Ascending aorta (tissue), 2 donors: ENCODE data around the gene KLHL22. TPM values are rescaled to one million over a fixed set of nuclear protein-coding genes. Genes with fewer than 3 reads are reported as not detected.

Experiments used
- DNase-seq, 2 donors: peaks; one replicate each; pipeline ENCODE4 v3.0.0-alpha.2; 2019; ENCODE audit warnings: low spot score in 2 of 2
- H3K27ac ChIP-seq, 2 donors: fragments of 200-600 bp; sonication (generic); one replicate each; pipeline ENCODE4 v1.5.1; 2016 to 2017; ENCODE audit warnings: mild to moderate bottlenecking in 1 of 2
- H3K27me3 ChIP-seq: fragments of 200-600 bp; sonication (generic); one replicate; pipeline ENCODE4 v1.5.1; 2017
- H3K36me3 ChIP-seq, 2 donors: fragments of 200-600 bp; sonication (generic); one replicate each; pipeline ENCODE4 v1.5.1; 2016
- H3K4me1 ChIP-seq, 2 donors: fragments of 200-600 bp; sonication (generic); one replicate each; pipeline ENCODE4 v1.5.1; 2016 to 2017; ENCODE audit warnings: mild to moderate bottlenecking in 1 of 2
- H3K4me3 ChIP-seq, 2 donors: fragments of 200-600 bp; sonication (generic); one replicate each; pipeline ENCODE4 v1.5.1; 2016 to 2017; ENCODE audit warnings: mild to moderate bottlenecking in 1 of 2
- H3K9me3 ChIP-seq, 2 donors: fragments of 200-600 bp; sonication (generic); one replicate each; pipeline ENCODE4 v1.5.1; 2016
- intact Hi-C: fragments of 100-400 bp; cut with DNase I; formaldehyde crosslinking; loops from one replicate; pipeline ENCODE4 v1.15.1; 2023
- total RNA-seq: library from RNA; depleted of rRNA; stranded (reverse); fragments of >200 nt; gene quantifications from one replicate; pipeline ENCODE4 v1.1.0, GENCODE V29; 2016
- TF ChIP-seq, protein P1 (sequence below), 3 experiments: fragments of 200-600 bp in 2 of 3; fragments of 450-650 bp in 1 of 3; sonication (generic) in 2 of 3; IDR thresholded peaks; one replicate each; pipeline ENCODE4 v1.5.1; 2016 to 2019; ENCODE audit warnings: antibody characterized with exemption in 3 of 3, mild to moderate bottlenecking in 1 of 3, moderate library complexity in 1 of 3

The KLHL22 gene
- total RNA-seq, 1 donor from 2014 or later, result 63.8 TPM

DNA sequence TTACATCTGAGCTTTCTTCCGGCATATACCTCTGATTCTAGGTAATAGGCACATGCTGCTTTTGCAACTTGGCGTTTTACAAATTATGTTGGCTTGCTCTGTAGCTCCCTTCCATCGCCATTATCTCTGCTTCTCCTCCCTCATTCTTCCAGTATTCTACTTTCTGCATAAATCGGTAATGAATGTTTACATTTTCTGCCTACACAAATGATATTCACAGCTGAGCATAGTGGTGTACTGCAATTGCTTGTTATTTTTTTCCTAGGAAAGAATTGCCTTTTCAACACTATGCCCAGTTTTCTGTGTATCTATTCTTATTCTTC is 30.7 kb upstream of the KLHL22 start:
- peaks cover 9 to 14% of the 10 kb centered on the region in 2 donors for H3K36me3 ChIP-seq
- no peak for DNase-seq
- no peak overlapping the region for H3K4me3 ChIP-seq
- H3K27ac ChIP-seq, result no peak overlapping the region
- intact Hi-C loops, result no loop called here
- peaks cover 20 to 36% of the 10 kb centered on the region in 2 donors for H3K4me1 ChIP-seq
- no peaks in the 10 kb centered on the region for H3K27me3 ChIP-seq
- no peaks in the 10 kb centered on the region for H3K9me3 ChIP-seq
- TF ChIP-seq, protein P1, sequence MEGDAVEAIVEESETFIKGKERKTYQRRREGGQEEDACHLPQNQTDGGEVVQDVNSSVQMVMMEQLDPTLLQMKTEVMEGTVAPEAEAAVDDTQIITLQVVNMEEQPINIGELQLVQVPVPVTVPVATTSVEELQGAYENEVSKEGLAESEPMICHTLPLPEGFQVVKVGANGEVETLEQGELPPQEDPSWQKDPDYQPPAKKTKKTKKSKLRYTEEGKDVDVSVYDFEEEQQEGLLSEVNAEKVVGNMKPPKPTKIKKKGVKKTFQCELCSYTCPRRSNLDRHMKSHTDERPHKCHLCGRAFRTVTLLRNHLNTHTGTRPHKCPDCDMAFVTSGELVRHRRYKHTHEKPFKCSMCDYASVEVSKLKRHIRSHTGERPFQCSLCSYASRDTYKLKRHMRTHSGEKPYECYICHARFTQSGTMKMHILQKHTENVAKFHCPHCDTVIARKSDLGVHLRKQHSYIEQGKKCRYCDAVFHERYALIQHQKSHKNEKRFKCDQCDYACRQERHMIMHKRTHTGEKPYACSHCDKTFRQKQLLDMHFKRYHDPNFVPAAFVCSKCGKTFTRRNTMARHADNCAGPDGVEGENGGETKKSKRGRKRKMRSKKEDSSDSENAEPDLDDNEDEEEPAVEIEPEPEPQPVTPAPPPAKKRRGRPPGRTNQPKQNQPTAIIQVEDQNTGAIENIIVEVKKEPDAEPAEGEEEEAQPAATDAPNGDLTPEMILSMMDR (IDR thresholded peaks at IDR 0.05), result no peak

DNA sequence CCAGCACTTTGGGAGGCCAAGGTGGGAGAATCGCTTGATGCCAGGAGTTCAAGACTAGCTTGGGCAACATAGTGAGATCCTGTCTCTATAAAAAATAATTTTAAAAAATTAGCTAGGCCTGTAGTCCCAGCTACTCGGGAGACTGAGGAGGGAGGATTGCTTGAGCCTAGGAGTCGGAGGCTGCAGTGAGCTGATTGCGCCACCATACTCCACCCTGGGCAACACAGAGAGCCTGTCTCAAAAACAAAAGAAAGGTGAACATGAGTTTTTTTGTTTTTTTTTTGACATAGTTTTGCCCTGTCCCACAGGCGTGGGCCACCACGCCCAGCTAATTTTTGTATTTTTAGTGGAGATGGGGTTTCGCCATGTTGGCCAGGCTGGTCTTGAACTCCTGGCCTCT is 29.5 kb upstream of the KLHL22 start:
- TF ChIP-seq, protein P1 (IDR thresholded peaks at IDR 0.05), result no peak
- peaks cover 9 to 24% of the 10 kb centered on the region in 2 donors for H3K4me1 ChIP-seq
- peak overlapping the region in 1 of 2 donors; percentile 38 for H3K27ac ChIP-seq
- no peaks in the 10 kb centered on the region for H3K27me3 ChIP-seq
- no peak for DNase-seq
- intact Hi-C loops, result no loop called here
- peaks cover 18 to 21% of the 10 kb centered on the region in 2 donors for H3K36me3 ChIP-seq
- H3K4me3 ChIP-seq, result no peak overlapping the region
- H3K9me3 ChIP-seq, result no peaks in the 10 kb centered on the region

DNA sequence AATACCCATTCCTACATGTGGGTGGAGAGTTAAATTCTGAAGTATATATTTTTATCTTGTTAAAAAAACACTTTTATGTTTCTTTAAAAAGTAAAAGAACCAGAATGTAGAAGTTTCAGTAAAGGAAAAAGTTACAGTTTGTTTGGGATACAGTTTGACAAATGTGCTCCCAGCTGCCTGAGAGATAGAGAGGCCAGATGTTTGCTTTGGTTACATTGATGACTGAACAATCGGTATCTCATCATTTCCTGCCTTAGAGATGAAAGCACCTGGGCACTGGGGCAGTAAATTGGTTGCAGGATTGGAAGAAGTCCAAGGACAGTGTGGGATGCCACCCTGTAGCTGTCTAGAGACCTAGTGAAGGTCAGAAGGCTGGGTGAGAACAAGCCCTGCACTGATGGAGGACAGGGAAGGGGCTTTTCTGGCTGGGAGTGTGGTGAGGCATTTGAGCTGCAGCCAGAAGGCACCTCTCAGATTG is 28.4 kb upstream of the KLHL22 start:
- intact Hi-C loops, result no loop called here
- peaks cover 9 to 23% of the 10 kb centered on the region in 2 donors for H3K4me1 ChIP-seq
- peak overlapping the region; percentile 48 to 59 for H3K27ac ChIP-seq
- no peak for DNase-seq
- TF ChIP-seq, protein P1 (IDR thresholded peaks at IDR 0.05), result no peak
- H3K36me3 ChIP-seq, result peaks cover 28 to 29% of the 10 kb centered on the region in 2 donors
- H3K4me3 ChIP-seq, result no peak overlapping the region
- H3K9me3 ChIP-seq, result no peaks in the 10 kb centered on the region
- H3K27me3 ChIP-seq, result no peaks in the 10 kb centered on the region

DNA sequence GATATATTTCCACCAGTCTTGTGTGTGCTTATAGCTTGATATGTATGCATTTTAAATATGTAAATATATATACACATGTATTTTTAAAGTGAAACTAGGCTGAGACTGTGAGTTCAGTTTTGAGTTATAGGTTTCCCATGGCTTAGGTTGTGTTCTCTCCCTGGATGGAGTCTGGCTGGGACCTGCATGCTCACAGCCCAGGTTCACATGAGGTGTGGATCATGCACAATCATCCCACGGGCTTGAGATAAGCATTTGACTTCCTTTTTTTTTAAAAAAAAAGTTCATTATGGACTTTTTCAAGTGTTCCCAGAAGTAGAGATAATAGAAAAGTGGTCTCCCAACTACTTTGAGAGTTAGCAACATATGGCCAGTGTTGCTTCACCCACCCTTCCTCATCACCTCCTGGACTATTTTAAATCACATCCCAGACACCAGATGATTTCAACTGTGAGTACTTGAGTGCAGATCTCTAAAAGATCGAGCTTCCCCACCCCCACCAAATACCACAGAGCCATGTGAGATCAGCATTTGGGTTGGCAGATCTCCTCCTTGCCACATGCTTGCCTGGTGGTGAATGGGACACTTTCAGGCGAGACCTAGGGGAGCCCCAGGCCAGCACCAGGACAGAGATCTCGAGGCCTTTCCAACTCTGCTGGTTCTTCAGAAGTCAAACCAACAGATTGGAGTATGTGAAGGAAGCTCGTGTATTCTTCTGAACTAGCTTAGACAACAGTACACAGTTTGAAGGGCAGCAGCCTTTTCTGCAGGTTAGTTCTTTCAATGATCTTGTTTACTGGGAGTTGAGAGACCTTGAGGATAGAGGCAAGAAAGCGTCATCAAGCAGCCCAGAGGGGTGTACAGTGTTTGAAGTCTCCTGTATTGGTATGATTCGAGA is 27.7 kb upstream of the KLHL22 start:
- H3K4me1 ChIP-seq, result peaks cover 9 to 23% of the 10 kb centered on the region in 2 donors
- H3K9me3 ChIP-seq, result no peaks in the 10 kb centered on the region
- no peaks in the 10 kb centered on the region for H3K27me3 ChIP-seq
- peak overlapping the region; percentile 48 to 59 for H3K27ac ChIP-seq
- H3K36me3 ChIP-seq, result peaks cover 24 to 26% of the 10 kb centered on the region in 2 donors
- TF ChIP-seq, protein P1 (IDR thresholded peaks at IDR 0.05), result no peak
- no peak for DNase-seq
- intact Hi-C loops, result no loop called here
- H3K4me3 ChIP-seq, result no peak overlapping the region

DNA sequence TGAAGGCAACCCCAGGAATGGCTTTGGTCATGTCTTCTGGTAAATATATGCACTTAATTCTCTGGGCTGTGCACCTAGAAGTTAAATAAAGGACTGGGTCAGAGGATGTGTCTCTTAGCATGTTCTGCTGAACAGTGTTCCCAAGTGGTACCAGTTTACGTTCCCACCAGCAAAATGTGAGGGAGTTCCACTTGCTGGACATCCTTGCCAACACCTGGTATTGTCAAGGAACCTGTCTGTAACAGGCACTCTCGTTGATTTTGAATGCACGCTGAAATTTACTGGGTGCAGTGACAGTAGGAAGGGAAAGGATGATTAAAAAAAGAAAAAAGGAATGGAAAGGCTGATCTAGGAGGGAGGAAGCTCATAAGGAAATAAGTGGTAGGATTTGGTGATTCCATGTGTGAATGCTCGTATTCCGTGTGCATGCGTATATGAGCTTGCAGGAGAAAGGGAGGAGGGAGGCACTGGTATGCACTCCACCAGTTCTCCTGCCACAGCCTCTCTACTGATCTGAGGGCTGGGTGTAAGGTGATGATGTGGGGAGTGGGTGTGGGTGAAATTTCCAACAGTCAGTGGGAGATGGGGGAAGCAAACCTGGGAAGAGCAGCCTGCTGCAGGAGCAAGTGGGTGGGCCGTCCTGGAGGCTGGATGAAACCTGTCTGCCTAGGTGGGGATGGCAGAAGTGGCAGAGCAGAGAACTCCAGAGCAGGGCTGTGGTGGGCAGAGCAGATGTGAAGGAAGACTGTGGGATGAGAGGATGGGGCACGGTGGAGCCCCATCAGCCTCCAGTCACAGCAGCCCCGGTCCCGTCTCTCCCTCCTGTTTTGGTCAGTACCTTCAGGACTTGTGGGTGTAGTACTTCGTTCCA is 26.8 kb upstream of the KLHL22 start:
- intact Hi-C loops, result no loop called here
- no peak overlapping the region for H3K4me3 ChIP-seq
- H3K4me1 ChIP-seq, result peaks cover 9 to 23% of the 10 kb centered on the region in 2 donors
- DNase-seq, result no peak
- TF ChIP-seq, protein P1 (IDR thresholded peaks at IDR 0.05), result no peak
- H3K27ac ChIP-seq, result peak overlapping the region in 1 of 2 donors; percentile 48
- H3K36me3 ChIP-seq, result peaks cover 19 to 20% of the 10 kb centered on the region in 2 donors
- H3K27me3 ChIP-seq, result no peaks in the 10 kb centered on the region
- H3K9me3 ChIP-seq, result no peaks in the 10 kb centered on the region
